Measurements from ENCODE around the gene KNDC1.

Gene KNDC1

GRCh38 chr10:133198206-133198605 is 38.2 kb downstream of the KNDC1 start:
- Histone ChIP-seq H3K4me3 (ENCODE audit: low read depth, low read length) (no peak overlapping the region), H3K27me3 (ENCODE audit: control insufficient read depth, insufficient read depth, low read length) (no peaks in the 10 kb centered on the region), H3K4me1 (ENCODE audit: control insufficient read depth, insufficient read depth, low read length) (no peaks in the 10 kb centered on the region), H3K36me3 (ENCODE audit: control insufficient read depth, insufficient read depth, low read length) (peaks cover 15% of the 10 kb centered on the region), H3K9ac (ENCODE audit: low read depth, low read length) (no peak overlapping the region), H3K9me3 (ENCODE audit: control insufficient read depth, insufficient read depth, low read length) (no peaks in the 10 kb centered on the region)

- Histone ChIP-seq H3K27me3 (ENCODE audit: control insufficient read depth, insufficient read depth, low read length) (no peaks in the 10 kb centered on the region), H3K4me1 (ENCODE audit: control insufficient read depth, insufficient read depth, low read length) (no peaks in the 10 kb centered on the region), H3K9ac (ENCODE audit: low read depth, low read length) (no peak overlapping the region), H3K36me3 (ENCODE audit: control insufficient read depth, insufficient read depth, low read length) (peaks cover 15% of the 10 kb centered on the region), H3K9me3 (ENCODE audit: control insufficient read depth, insufficient read depth, low read length) (no peaks in the 10 kb centered on the region), H3K4me3 (ENCODE audit: low read depth, low read length) (no peak overlapping the region)
Observed at GRCh38 chr10:133198621-133199487, 38.8 kb downstream of the KNDC1 start.

DNA sequence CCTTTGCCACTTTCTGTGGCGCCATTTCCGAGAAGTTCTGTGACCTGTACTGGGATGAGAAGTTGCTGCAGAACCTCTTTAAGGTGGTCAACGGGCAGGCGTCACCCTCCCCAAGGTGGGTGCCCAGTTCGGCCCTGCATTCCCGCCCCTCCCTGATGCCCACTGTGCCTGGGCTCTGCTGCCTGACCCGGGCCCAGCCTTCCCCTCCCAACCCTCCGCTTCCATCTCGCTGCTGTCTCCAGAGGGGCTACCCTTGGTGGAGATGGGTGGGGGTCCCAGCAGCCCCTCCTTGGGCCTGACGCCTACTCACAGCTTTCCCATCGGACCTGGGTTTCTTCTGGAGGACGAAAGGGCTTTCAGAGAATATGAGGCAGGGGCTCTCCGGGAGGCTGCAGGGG is 39.5 kb downstream of the KNDC1 start:
- Histone ChIP-seq H3K4me1 (ENCODE audit: control insufficient read depth, insufficient read depth, low read length) (no peaks in the 10 kb centered on the region), H3K36me3 (ENCODE audit: control insufficient read depth, insufficient read depth, low read length) (peaks cover 18% of the 10 kb centered on the region), H3K9ac (ENCODE audit: low read depth, low read length) (no peak overlapping the region), H3K4me3 (ENCODE audit: low read depth, low read length) (no peak overlapping the region), H3K9me3 (ENCODE audit: control insufficient read depth, insufficient read depth, low read length) (no peaks in the 10 kb centered on the region), H3K27me3 (ENCODE audit: control insufficient read depth, insufficient read depth, low read length) (no peaks in the 10 kb centered on the region)

GRCh38 chr10:133199992-133200611 is 40.1 kb downstream of the KNDC1 start:
- Histone ChIP-seq H3K27me3 (ENCODE audit: control insufficient read depth, insufficient read depth, low read length) (no peaks in the 10 kb centered on the region), H3K4me1 (ENCODE audit: control insufficient read depth, insufficient read depth, low read length) (no peaks in the 10 kb centered on the region)

GRCh38 chr10:133200621-133201031 is 40.6 kb downstream of the KNDC1 start:
- peaks cover 18% of the 10 kb centered on the region for H3K36me3 ChIP-seq (ENCODE audit: control insufficient read depth, insufficient read depth, low read length)
- no peaks in the 10 kb centered on the region for H3K4me1 ChIP-seq (ENCODE audit: control insufficient read depth, insufficient read depth, low read length)
- H3K4me3 ChIP-seq (ENCODE audit: low read depth, low read length) = no peak overlapping the region
- no peaks in the 10 kb centered on the region for H3K27me3 ChIP-seq (ENCODE audit: control insufficient read depth, insufficient read depth, low read length)
- no peaks in the 10 kb centered on the region for H3K9me3 ChIP-seq (ENCODE audit: control insufficient read depth, insufficient read depth, low read length)
- no peak overlapping the region for H3K9ac ChIP-seq (ENCODE audit: low read depth, low read length)

More at GRCh38 chr10:133199992-133200611, 40.1 kb downstream of the KNDC1 start:
- Histone ChIP-seq H3K9me3 (ENCODE audit: control insufficient read depth, insufficient read depth, low read length) (no peaks in the 10 kb centered on the region), H3K4me3 (ENCODE audit: low read depth, low read length) (no peak overlapping the region), H3K9ac (ENCODE audit: low read depth, low read length) (no peak overlapping the region), H3K36me3 (ENCODE audit: control insufficient read depth, insufficient read depth, low read length) (peaks cover 18% of the 10 kb centered on the region)

DNA sequence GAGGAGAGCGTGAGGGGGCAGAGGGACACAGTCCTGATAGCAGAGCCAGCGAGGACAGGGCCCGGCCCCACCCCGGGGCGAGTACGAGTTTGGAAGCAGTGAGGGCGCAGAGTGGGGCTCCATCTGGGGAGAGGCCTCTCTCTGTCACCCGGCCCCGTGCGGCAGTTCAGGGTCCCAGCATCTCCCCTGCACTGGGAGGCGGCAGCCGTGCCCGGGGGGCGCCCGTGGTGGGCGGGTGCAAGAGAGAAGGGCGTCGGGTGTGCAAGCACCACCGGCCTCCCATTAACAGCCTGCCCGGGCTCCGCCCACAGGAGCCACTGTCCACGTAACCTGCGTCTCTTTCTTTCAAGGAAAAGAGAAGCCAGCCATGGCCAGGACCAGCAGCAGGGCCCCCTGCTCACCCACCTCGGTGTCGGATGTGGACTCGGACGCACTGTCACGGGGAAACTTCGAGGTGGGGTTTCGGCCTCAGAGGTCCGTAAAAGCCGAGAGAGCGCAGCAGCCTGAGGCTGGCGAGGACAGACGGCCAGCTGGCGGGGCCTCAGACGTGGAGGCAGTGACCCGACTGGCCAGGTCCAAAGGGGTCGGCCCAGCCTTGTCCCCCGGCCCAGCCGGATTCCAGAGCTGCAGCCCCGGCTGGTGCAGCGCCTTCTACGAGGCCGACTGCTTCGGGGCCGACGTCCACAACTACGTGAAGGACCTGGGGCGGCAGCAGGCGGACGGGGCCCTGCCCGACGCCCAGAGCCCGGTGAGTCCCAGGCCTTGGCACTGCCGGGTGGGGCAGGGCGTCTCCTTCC is 41.3 kb downstream of the KNDC1 start:
- peaks cover 18% of the 10 kb centered on the region for H3K36me3 ChIP-seq (ENCODE audit: control insufficient read depth, insufficient read depth, low read length)
- H3K9ac ChIP-seq (ENCODE audit: low read depth, low read length) = no peak overlapping the region
- no peaks in the 10 kb centered on the region for H3K9me3 ChIP-seq (ENCODE audit: control insufficient read depth, insufficient read depth, low read length)
- no peaks in the 10 kb centered on the region for H3K4me1 ChIP-seq (ENCODE audit: control insufficient read depth, insufficient read depth, low read length)
- H3K27me3 ChIP-seq (ENCODE audit: control insufficient read depth, insufficient read depth, low read length) = no peaks in the 10 kb centered on the region
- no peak overlapping the region for H3K4me3 ChIP-seq (ENCODE audit: low read depth, low read length)

DNA sequence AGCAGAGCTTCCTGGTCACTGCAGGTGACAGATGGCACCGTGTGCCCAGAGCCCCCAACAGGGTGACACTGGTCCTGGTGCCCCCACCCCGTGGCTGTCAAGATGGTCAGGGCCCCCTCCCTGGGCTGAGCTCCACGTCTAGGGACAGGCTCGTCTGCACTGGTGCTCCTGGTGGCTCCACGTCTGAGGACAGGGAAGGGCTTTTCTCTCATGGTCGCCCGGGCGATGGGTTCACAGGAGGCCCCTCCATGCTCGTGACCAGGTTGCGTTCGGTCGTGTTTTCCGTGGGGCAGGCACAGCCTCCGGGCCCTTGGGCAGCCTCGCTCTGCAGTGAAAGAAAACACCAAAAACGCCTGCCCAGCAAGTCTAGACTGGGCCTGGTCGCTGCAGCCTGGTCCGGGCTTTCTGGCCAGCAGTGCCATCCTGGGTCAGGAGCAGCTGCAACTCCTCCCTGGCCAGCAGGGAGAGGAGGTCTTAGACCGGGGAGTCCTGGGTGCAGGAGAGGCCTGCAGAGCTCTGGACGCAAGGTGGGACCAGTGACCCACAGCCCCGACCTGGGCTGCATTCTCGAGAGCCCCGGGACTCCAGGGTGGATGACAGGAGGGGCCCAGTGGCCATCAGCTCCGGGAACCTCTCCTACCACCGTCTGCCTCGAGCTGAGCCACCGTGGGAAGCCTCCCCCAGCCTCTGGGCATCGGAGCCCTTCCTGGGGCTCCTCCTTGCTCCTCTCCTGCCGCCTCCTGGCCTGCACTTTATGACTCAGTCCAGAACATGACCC is 42.1 kb downstream of the KNDC1 start:
- H3K9me3 ChIP-seq (ENCODE audit: control insufficient read depth, insufficient read depth, low read length) = no peaks in the 10 kb centered on the region
- no peak overlapping the region for H3K4me3 ChIP-seq (ENCODE audit: low read depth, low read length)
- no peak overlapping the region for H3K9ac ChIP-seq (ENCODE audit: low read depth, low read length)
- no peaks in the 10 kb centered on the region for H3K27me3 ChIP-seq (ENCODE audit: control insufficient read depth, insufficient read depth, low read length)
- no peaks in the 10 kb centered on the region for H3K4me1 ChIP-seq (ENCODE audit: control insufficient read depth, insufficient read depth, low read length)
- H3K36me3 ChIP-seq (ENCODE audit: control insufficient read depth, insufficient read depth, low read length) = peaks cover 18% of the 10 kb centered on the region

- H3K4me3 ChIP-seq (ENCODE audit: low read depth, low read length) = no peak overlapping the region
- H3K36me3 ChIP-seq (ENCODE audit: control insufficient read depth, insufficient read depth, low read length) = peaks cover 18% of the 10 kb centered on the region
- no peaks in the 10 kb centered on the region for H3K4me1 ChIP-seq (ENCODE audit: control insufficient read depth, insufficient read depth, low read length)
- H3K9me3 ChIP-seq (ENCODE audit: control insufficient read depth, insufficient read depth, low read length) = no peaks in the 10 kb centered on the region
- H3K9ac ChIP-seq (ENCODE audit: low read depth, low read length) = no peak overlapping the region
- H3K27me3 ChIP-seq (ENCODE audit: control insufficient read depth, insufficient read depth, low read length) = no peaks in the 10 kb centered on the region
Observed at GRCh38 chr10:133202778-133203651, 43.0 kb downstream of the KNDC1 start.

- Histone ChIP-seq H3K4me3 (ENCODE audit: low read depth, low read length) (no peak overlapping the region), H3K4me1 (ENCODE audit: control insufficient read depth, insufficient read depth, low read length) (no peaks in the 10 kb centered on the region), H3K27me3 (ENCODE audit: control insufficient read depth, insufficient read depth, low read length) (no peaks in the 10 kb centered on the region), H3K9ac (ENCODE audit: low read depth, low read length) (no peak overlapping the region), H3K36me3 (ENCODE audit: control insufficient read depth, insufficient read depth, low read length) (peaks cover 18% of the 10 kb centered on the region), H3K9me3 (ENCODE audit: control insufficient read depth, insufficient read depth, low read length) (no peaks in the 10 kb centered on the region)
Observed at GRCh38 chr10:133203652-133204195, 43.7 kb downstream of the KNDC1 start.

DNA sequence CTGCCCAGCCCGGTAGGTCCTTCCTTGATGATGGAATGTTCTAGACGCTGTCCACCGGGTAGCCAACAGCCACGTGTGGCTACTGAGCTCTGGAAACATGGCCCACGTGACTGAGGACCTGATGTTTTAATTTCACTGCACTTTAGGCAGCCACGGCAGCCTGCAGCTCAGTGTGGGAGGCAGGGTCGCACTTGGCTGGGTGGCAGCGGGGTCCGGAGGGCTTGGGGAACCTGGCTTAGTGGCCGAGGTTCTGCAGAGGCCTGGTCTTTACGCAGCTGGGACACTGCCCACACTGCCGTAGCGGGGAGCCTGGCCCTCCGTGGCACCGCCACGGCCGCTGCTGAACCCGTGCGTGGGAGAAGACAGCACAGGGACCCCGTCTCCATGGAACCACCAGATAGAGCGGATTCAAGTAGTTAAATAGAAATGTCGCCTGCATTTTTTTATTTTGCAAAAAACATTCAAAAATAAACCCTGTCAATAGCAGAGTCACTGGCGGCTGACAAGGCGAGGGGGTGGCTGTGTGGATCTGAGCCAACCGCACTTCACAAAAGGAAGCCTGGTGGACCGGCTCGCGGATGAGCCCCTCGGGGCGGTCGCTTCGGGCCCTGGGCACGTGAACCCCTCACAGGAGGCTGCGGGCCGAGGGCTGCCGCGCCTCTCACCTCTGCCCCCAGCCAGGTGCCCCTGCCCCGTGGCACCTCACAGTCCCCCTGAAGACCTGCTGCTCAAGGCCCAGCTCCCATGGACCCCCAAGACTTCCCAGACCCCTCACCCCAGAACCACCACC is 44.4 kb downstream of the KNDC1 start:
- no peaks in the 10 kb centered on the region for H3K27me3 ChIP-seq (ENCODE audit: control insufficient read depth, insufficient read depth, low read length)

More for the DNA sequence above, 44.4 kb downstream of the KNDC1 start:
- Histone ChIP-seq H3K4me1 (ENCODE audit: control insufficient read depth, insufficient read depth, low read length) (no peaks in the 10 kb centered on the region), H3K36me3 (ENCODE audit: control insufficient read depth, insufficient read depth, low read length) (peaks cover 14% of the 10 kb centered on the region), H3K9ac (ENCODE audit: low read depth, low read length) (no peak overlapping the region), H3K4me3 (ENCODE audit: low read depth, low read length) (no peak overlapping the region), H3K9me3 (ENCODE audit: control insufficient read depth, insufficient read depth, low read length) (no peaks in the 10 kb centered on the region)
